T follicular helper cell (primary cell): ENCODE measurements around the gene MRPL50.

Experiments
- DNase-seq: peaks from one replicate; pipeline ENCODE4 v3.0.0-alpha.2; 2020; ENCODE audit warnings: low read depth

Gene MRPL50

DNA sequence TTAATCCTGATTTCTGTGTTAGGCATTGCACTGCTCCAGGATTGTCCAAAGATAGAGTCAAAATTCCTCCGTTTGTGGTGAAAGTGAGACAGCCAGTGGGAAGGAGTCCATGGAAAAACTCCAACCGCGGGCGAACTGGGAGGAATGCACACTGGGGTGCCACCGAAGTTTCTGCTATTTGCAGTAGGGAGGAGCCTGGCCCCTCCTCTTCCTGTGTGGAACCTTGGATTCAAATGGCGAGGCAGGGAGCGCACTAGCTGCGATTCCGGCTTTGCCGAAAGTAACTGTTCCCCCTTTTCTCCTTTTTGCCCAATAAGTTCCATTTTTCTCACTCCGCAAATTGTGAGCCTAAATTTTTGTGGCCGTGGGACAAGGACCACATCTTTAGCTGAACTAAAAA, 22.9 kb downstream of the MRPL50 start:
- no peak for DNase-seq

DNA sequence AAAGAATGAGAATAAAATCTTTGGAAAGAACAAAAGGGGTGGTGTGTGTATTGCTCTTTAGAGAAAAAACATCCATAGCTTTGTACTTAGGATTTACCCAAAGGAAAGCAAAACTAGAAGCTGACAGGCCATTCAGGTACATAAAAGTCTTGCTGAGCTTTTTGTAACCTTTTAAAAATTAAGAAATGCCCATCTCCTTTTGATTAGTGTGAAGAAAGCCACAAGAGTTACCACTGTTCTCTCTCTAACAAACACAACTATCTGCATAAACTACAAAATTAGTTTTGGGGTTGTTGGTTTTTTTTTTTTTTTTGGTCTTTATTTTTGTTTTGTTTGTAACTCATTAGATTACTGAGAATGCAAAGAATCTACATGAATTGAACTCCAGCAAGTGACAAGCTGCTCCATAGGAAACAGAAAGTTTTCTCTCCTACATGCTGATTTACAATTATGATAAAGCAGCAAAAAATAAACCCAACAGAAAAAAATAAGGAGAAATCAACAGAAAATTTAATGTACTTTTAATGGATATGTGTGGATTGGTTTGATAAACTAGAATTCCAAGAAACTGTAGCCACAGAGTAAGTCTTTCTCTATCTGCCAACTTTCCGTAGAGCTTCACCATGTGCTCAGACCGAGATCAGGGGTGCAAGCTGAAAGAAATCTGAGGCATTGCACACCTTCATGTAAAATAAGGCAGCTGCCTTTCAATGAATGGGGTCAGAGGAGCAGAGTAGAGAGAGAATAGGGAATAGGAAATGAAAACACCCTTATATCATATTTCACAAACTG, 25.9 kb downstream of the MRPL50 start:
- DNase-seq: no peak

DNA sequence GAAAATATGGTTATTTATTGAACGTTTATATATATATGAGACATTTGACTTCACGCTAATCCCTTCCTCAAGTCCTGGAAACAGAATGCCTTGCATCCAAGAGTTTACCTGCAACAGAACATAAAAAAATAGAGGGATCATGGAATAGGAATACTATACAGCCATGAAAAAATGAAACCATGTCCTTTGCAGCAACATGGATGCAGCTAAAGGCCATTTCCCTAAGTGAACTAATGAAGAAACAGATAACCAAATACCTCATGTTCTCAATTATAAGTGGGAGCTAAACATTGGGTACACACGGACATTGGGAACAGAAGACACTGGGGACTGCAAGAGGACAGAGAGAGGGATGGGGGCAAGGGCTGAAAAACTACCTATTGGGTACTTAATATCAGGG, 26.6 kb downstream of the MRPL50 start:
- no peak for DNase-seq

DNA sequence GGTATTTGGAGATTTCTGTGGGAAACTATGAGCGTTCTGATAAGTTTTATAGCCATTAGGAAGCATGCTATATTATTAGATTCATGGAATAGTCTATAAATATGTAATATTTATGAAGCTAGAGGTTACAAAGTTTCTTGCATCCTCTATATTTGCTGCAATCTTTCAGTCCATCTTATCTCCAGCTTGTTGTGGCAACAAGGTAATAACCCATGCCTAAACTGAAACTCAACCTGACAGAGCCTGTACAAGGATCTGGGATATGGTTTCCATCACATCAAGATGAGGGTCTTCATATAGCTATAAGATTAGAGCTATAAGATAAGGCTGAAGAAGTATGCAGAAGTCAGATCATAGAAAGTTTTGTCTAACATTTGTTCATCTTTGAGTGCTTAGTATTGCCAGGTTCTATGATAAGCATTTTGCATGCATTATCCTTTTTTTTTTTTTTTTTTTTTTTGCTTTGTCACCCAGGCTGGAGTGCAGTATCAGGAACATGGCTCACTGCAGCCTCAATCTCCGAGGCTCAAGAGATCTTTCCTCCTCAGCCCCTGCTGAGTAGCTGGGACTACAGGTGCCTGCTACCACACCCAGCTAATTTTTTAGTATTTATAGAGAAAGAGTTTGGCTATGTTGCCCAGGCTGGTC, 28.4 kb downstream of the MRPL50 start:
- DNase-seq: no peak

DNA sequence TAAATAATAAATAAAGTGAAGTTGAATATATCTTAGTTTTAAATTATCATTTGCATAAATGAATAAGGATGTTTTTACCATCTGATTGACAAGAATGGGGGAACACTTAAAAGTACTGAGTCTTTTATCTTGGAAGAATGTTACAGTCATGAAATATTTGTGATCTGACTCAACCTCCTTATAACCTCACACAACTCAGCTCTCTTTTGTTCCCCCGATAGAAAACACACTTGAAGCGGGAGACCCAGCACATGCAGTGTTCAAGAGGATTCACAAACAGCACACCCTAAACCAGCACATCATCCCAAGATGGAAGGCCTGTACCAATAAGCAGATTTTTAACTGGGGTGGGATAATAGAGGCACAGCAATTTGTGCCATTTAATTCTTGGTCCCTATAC, 29.1 kb downstream of the MRPL50 start:
- no peak for DNase-seq

DNA sequence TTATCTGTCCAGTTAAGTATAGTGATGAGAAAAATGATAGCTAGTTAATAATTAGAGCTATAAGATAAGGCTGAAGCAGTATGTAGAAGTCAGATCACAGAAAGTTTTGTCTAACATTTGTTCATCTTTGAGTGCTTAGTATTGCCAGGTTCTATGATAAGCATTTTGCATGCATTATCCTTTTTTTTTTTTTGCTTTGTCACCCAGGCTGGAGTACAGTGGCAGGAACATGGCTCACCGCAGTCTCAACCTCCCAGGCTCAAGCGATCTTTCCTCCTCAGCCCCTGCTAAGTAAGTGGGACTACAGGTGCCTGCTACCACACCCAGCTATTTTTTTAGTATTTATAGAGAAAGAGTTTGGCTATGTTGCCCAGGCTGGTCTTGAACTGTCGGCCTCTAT, 31.1 kb downstream of the MRPL50 start:
- DNase-seq: no peak

DNA sequence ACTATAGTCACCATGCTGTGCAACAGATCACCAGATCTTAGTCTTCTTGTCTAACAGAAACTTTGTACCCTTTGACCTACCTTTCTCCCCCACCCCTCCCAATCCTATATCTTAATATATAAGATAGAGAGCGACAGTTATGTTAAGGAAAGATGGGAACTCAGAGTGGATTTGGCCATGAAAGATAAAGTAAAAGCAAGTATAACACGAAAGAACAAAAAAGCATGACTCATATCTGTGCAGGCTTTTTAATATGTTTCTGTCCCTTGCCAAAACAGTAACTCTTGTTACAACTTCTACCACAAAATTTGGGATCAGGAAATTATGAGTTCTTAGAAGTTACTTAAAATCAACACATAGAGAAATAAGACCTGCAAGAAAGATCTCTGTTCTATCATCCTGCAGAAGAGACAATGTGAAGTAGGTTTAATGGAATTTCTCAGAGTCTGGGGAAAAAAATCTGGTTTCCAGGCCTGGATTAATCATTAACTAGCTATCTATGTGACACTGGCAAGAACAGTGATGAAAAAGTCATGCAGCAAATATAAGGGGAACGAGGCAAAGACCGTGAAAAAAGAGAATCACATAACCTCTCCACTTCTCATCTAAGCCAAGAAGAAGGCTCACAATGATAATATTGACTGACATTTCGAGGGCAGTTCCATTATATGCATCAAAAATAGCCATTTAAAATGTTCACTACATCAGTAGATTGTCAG, 32.2 kb downstream of the MRPL50 start:
- DNase-seq: no peak

DNA sequence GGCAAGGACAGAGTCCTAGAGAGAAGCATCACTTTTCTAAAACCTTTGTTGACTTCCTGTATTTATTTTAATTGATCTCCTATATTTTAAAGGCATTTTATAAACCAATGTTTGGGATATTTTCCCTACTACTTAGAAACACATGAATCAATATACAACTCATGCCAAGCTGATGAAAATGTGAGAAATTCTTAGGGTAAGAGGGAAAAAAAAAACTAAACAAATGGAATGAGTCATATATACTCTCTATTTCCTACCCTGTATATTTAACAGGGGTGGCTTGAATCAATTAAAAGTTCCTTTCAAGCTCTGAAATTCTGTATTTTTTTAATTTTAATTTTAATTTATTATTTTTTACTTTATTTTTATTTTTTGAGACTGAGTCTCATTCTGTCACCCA, 33.2 kb downstream of the MRPL50 start:
- DNase-seq: no peak

DNA sequence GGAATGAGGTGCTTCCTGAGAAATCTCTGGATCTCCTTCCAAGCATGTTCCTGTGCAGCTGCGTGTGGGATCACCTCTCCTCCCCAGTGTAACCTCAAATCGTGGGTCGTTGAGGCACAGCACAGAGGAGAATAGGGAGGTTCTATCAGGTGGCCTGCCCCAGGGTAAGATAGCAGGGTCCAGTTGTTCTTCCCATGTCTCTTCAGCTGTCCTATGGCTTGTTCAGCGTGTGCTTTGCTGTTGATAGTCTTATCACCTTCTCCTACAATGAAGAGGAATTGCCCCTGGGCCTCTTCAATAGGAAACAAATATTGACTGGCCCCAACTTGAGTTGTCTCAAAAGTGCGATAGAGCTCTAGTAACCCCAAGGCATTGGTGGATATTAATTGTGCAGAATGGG, 36.0 kb downstream of the MRPL50 start:
- no peak for DNase-seq

DNA sequence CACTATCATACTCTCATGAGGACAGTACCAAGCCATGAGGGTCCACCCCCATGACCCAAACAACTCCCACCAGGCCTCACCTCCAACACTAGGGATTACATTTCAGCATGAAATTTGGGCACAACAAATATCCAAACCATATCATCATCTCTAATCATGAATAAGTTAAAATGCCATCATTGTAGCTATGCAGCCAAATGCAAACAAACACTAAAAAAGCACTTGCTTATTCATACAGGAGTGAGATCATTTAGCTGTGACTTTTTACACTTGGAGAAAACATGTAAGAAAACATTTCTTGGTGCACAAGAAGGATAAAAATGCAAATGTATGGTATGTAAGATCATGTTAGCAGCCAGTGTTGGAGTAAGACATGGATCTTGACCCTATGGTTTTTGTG, 37.8 kb downstream of the MRPL50 start:
- DNase-seq: no peak

DNA sequence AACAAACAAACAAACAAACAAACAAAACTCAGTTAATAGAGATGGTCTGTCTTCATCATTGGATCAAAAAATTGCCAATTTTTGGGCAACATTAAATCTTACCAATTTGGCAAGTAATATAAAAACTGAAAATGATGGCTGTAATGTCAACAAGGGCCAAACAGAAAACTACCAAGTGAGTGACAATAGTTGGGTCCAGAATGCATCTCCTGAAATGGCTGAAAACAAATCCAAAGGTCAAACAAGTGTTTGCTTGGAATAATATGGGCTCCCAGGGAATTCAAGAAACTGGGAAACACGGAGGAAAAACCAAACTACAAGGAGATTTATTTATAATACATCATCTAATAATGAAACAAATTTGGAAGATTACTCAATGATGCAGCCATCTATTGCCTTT, 38.7 kb downstream of the MRPL50 start:
- DNase-seq: no peak

DNA sequence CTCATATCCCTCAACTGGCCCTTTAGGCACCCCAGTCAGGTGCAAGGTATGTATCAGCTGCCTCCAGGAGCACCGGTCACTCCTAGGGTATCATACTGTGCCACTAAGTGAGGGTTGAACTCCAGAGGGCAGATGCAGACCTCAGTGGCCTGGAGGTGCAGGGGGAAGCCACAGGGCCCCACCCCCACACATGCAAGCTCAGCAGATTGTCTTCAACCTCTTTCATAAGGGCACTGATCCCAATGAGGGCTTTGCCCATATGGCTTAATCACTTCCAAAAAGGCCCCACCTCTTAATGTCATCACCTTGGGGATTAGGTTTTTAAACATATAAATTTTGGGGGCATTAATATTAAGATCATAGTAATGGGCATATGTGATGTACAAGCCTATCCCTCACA, 41.8 kb downstream of the MRPL50 start:
- DNase-seq: no peak

DNA sequence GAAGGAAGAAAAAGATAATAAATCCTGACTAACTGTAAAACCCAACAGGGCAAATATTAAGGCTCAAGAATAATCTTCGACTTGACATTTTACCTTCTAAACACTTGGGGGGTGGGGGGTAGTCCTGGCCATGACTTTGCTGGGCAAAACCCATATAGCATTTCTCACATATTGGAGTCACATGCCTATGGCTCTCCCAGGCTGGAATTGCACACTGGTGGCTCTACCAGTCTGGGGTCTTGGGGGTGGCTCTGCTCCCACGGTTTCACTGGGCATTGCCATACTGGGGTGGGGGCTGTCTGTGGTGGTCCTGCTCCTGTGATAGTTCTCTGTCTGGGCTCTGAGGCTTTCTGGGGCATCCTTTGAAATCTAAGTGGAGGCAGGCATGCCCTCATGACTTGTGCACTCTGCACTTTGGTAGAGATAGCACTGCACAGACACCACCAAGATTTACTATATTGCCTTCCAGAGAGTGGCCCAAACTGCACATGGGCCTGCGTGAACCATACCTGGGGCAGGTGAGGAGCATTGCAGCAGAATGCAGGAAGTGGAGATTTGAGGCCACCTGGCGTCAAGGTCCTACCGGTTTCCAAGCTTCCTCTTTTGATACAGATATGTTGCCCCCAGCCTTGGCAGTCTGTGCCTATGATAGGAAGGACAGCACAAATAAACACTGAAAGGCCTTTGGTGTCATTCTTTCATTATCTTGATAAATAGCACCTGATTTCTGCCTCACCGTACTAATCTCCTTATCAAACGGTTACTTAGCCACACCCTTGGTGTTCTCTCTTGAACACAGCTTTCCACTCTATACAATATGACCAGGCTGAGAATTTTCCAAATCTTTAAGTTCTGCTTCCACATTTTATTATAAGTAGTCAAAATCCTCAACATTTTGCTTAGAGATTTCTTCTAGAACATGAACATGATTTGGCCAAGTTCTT, 43.4 kb downstream of the MRPL50 start:
- no peak for DNase-seq

DNA sequence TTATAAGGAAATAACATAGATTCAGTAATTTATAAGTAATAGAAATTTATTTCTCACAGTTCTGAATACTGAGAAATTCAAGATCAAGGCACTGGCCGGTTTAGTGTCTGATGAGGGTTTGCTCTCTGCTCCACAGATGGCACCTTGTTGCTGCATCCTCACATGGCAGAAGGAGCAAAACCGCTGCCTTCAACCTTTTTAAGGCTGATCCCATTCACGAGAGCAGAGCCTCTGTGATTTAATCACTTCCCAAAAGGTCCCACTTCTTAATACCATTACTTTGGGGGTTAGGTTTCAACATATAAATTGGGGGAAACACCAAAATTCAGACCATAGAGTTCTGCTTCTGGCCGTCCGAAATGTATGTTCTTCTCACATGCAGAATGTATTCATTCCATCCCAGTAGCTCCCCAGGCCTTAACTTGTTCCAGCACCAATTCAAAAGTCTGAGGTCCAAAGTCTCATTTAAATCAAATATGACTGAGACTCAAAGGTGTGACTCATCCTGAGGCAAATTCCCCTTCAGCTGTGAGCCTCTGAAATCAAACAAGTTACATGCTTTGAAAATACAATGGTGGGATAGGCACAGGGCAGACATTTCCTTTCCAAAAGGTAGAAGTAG, 44.2 kb downstream of the MRPL50 start:
- no peak for DNase-seq

DNA sequence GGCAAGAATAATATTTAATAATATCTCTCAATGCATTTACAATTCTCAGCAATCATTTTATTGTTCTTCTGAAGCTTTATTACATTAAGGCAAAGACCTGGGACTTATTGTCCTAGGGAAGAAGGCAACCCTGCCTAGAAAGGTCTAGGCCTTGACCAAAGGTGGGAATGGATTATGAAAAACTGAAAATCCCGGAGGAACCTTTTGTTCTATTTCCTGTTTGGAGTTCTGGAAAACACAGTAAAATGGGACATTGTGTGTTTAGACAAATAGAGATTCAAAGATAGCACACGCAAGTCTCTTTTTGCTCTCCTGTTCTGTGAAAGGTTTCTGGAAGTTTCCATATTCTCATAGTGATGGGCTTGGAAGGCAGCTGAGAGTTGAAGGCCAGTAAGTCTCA, 44.7 kb downstream of the MRPL50 start:
- no peak for DNase-seq

DNA sequence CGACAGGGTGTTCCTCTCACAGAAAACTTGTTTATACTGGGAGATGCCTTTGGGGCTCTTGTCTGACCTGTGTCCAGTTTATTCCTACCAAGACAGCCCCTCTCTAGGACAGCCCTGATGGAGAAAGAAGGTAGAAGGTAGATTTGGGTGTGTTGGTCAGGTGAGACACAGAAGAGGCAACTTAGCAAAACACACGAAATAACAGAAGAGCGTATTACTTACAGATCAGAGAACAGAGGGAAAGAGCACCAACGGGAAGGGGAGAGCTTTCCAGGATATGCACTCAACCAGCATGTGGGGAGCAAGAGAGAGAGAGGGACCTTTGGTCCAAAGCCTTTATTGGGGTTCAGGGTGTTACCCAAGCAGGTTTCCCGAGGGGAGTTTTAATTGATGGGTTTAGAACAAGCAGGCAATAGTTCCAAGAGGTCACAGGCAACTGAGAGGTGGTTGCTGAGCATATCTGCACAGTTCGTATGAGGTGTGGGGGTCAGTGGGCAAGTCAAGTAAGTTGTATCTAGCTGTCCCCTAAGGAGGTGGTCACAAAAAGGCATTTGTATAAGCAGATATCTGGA, 45.4 kb downstream of the MRPL50 start:
- no peak for DNase-seq

DNA sequence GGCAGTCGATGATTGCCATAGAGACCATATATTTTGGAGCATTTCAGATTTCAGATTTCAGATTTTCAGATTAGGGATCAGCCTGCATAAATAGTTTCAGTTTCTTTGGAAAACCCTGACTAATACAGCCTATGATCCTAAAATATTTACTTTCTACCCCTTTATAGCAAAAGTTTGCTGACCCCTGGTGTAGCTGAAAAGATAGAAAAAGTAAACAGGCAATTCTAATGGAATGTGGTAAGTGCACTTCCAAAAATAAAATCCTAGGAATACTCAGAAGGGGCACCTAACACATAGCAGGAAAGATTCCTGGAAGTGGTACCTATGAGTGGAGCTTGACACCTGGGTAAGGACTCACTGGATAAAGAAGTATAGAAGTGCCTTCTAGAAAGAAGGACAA, 48.1 kb downstream of the MRPL50 start:
- DNase-seq: no peak

DNA sequence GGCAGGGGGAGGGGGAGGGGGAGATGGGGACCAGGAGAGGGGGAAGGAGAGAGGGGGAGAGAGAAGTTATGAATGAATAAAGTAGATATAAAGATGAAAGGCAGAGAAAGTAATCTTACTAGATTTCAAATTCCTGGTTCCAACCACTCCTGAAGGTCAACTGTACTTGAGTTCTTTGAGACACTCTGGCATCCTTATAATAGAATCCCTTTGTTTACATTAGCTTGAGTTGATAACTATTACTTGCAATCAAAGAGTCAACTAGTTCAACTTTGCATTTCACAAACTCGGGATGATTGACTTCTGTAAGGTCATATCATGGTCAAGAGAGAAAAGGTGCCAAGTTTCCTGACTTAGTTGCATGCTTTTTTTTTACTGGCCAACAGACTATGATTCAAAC, 55.8 kb downstream of the MRPL50 start:
- no peak for DNase-seq

DNA sequence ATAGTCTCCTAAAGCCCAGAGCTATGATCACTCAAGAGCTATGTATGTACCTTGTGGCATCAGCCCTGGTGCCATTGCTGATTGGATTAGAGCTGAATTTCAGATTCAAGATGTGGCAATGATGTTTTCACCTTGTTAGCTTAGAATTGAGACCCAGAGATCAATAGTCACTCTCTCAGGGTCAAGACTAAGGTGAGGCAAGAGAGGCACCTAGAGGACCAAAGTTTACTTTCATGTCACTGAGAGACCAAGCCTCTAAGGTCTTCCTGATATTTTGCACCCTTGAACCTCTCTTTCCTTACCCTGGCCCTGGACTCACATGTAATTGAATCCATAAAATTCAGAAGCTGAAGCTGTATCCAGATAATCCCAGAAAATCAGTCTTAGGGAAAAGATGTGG, 56.5 kb downstream of the MRPL50 start:
- DNase-seq: no peak
